Midbrain (tissue), 1 donor: ENCODE data around the gene NIT1.

ENCODE experiments used
- DNase-seq: peaks from one replicate; lab custom pipeline; 2025; lab: John Stamatoyannopoulos, UW

Gene NIT1

GRCh38 chr1:161083748-161084596, 33.9 kb upstream of the NIT1 start:
- DNase-seq, result no peak

- DNase-seq, result no peak
Measured at GRCh38 chr1:161084597-161084988, 33.3 kb upstream of the NIT1 start.

- DNase-seq, result no peak
Measured at GRCh38 chr1:161085165-161085564, 32.7 kb upstream of the NIT1 start.

GRCh38 chr1:161086457-161086856, 31.4 kb upstream of the NIT1 start:
- DNase-seq, result no peak

- DNase-seq, result no peak
Measured at GRCh38 chr1:161088587-161089110, 29.3 kb upstream of the NIT1 start.

- DNase-seq, result no peak
Measured at GRCh38 chr1:161089251-161089924, 28.5 kb upstream of the NIT1 start, which contains the start of gene NECTIN4. TSS of gene NECTIN4 (minus strand) at chr1:161089558. CDS start at chr1:161089296, 262 bp downstream.

GRCh38 chr1:161089938-161090337, 28.0 kb upstream of the NIT1 start:
- no peak for DNase-seq

GRCh38 chr1:161090617-161091016, 27.3 kb upstream of the NIT1 start:
- no peak for DNase-seq

GRCh38 chr1:161091093-161091492, 26.8 kb upstream of the NIT1 start:
- no peak for DNase-seq

- no peak for DNase-seq
Measured at GRCh38 chr1:161091796-161092507, 26.0 kb upstream of the NIT1 start.

GRCh38 chr1:161092621-161093028, 25.3 kb upstream of the NIT1 start:
- no peak for DNase-seq

GRCh38 chr1:161094481-161094880, 23.4 kb upstream of the NIT1 start:
- no peak for DNase-seq

- DNase-seq, result no peak
Measured at GRCh38 chr1:161095230-161095629, 22.7 kb upstream of the NIT1 start.

- no peak for DNase-seq
Measured at GRCh38 chr1:161096015-161096414, 21.9 kb upstream of the NIT1 start.

GRCh38 chr1:161096530-161096929, 21.4 kb upstream of the NIT1 start:
- DNase-seq, result no peak

- peak; percentile 72 for DNase-seq
Measured at GRCh38 chr1:161098210-161099068, 19.5 kb upstream of the NIT1 start, which contains the start of gene KLHDC9. TSS of gene KLHDC9 (plus strand) at chr1:161098361. CDS start at chr1:161098536, 175 bp downstream.

- DNase-seq, result no peak
Measured at GRCh38 chr1:161099090-161099802, 18.7 kb upstream of the NIT1 start.

- no peak for DNase-seq
Measured at GRCh38 chr1:161100556-161100955, 17.3 kb upstream of the NIT1 start.

- no peak for DNase-seq
Measured at GRCh38 chr1:161106431-161106830, 11.5 kb upstream of the NIT1 start.

- DNase-seq, result no peak
Measured at GRCh38 chr1:161111117-161111516, 6.8 kb upstream of the NIT1 start.

GRCh38 chr1:161111527-161111926, 6.4 kb upstream of the NIT1 start:
- DNase-seq, result no peak
